Measurements from ENCODE around the gene NEURL1B. TPM values are rescaled to one million over a fixed set of nuclear protein-coding genes. Genes with fewer than 3 reads are reported as not detected.

The NEURL1B gene
- total and polyA plus RNA-seq, 2 donors (not counting 1 experiment from before 2014, with no cell fraction given): 0.06 to 0.17 TPM

- Histone ChIP-seq H3K4me1 (ENCODE audit: control insufficient read depth in 2 of 2, insufficient read depth in 2 of 2, low read length in 2 of 2) (no peaks in the 10 kb centered on the region), H3K4me2 (replicated peaks; ENCODE audit: low read depth, low read length, poor library complexity, severe bottlenecking) (no peak overlapping the region), H4K20me1 (ENCODE audit: control insufficient read depth, insufficient read depth, low read length, poor library complexity, severe bottlenecking) (no peaks in the 10 kb centered on the region), H3K27ac (ENCODE audit: low read length in 2 of 2) (no peak overlapping the region), H3K9me3 (ENCODE audit: control extremely low read depth in 1 of 3, control insufficient read depth in 2 of 3, insufficient read depth in 1 of 3, low read length in 2 of 3) (peaks cover 0 to 4% (median 0%) of the 10 kb centered on the region in 3 donors), H3K36me3 (replicated peaks in 1 of 2; ENCODE audit: control extremely low read depth in 1 of 2, control insufficient read depth in 1 of 2, extremely low read depth in 1 of 2, insufficient read depth in 2 of 2, low read length in 1 of 2) (no peaks in the 10 kb centered on the region), H3K79me2 (ENCODE audit: control insufficient read depth, insufficient read depth, low read length) (no peaks in the 10 kb centered on the region), H3K4me3 (ENCODE audit: control extremely low read depth in 1 of 5, extremely low read depth in 1 of 5, insufficient read depth in 1 of 5, low read depth in 2 of 5, low read length in 4 of 5) (no peak overlapping the region), H3K9ac (ENCODE audit: low read length) (no peak overlapping the region), H3K27me3 (replicated peaks in 1 of 4; ENCODE audit: control extremely low read depth in 1 of 4, control insufficient read depth in 3 of 4, insufficient read depth in 4 of 4, low read length in 3 of 4) (peaks cover 0 to 5% (median 4%) of the 10 kb centered on the region in 4 experiments), H2AFZ (ENCODE audit: insufficient read depth, low read depth, low read length, poor library complexity, severe bottlenecking) (no peak overlapping the region)
- H3K4me1 Mint-ChIP-seq: no peaks in the 10 kb centered on the region
- WGBS (ENCODE audit: insufficient coverage): 80% methylated on average over 2 of the region's 4 CpGs
- TF ChIP-seq, protein P1, sequence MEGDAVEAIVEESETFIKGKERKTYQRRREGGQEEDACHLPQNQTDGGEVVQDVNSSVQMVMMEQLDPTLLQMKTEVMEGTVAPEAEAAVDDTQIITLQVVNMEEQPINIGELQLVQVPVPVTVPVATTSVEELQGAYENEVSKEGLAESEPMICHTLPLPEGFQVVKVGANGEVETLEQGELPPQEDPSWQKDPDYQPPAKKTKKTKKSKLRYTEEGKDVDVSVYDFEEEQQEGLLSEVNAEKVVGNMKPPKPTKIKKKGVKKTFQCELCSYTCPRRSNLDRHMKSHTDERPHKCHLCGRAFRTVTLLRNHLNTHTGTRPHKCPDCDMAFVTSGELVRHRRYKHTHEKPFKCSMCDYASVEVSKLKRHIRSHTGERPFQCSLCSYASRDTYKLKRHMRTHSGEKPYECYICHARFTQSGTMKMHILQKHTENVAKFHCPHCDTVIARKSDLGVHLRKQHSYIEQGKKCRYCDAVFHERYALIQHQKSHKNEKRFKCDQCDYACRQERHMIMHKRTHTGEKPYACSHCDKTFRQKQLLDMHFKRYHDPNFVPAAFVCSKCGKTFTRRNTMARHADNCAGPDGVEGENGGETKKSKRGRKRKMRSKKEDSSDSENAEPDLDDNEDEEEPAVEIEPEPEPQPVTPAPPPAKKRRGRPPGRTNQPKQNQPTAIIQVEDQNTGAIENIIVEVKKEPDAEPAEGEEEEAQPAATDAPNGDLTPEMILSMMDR (IDR thresholded peaks at IDR 0.05): no peak
- no peak for TF ChIP-seq EZH2 (IDR thresholded peaks at IDR 0.05; ENCODE audit: borderline replicate concordance, insufficient read depth, low read depth, low read length, poor library complexity, severe bottlenecking)
- no peak overlapping the region for H3K4me3 Mint-ChIP-seq
- ATAC-seq (ENCODE audit: low read depth): no peak
- intact Hi-C loops (cut with micrococcal nuclease): no loop called here
- H3K27me3 Mint-ChIP-seq: peaks cover 19% of the 10 kb centered on the region
- CTCF ChIA-PET: interaction anchor here (0.6 kb wide), 1 partner anchor 296 kb away, joined by 3 read pairs; no protein-coding TSS in a partner anchor
- no peaks in the 10 kb centered on the region for H3K9me3 Mint-ChIP-seq (ENCODE audit: insufficient read depth)
- POLR2A ChIA-PET: no interaction called here
- no peak overlapping the region for H3K27ac Mint-ChIP-seq
- no peak for DNase-seq
Observed at GRCh38 chr5:172634106-172634899, 6.8 kb upstream of the NEURL1B start.

GRCh38 chr5:172635038-172635437 lies 6.0 kb upstream of the NEURL1B start:
- no peak overlapping the region for H3K27ac ChIP-seq (ENCODE audit: low read length in 2 of 2)
- no peak overlapping the region for H3K9ac ChIP-seq (ENCODE audit: low read length)
- intact Hi-C loops (cut with micrococcal nuclease): no loop called here
- no peaks in the 10 kb centered on the region for H3K79me2 ChIP-seq (ENCODE audit: control insufficient read depth, insufficient read depth, low read length)
- H2AFZ ChIP-seq (ENCODE audit: insufficient read depth, low read depth, low read length, poor library complexity, severe bottlenecking): no peak overlapping the region
- H3K36me3 ChIP-seq (replicated peaks in 1 of 2; ENCODE audit: control extremely low read depth in 1 of 2, control insufficient read depth in 1 of 2, extremely low read depth in 1 of 2, insufficient read depth in 2 of 2, low read length in 1 of 2): no peaks in the 10 kb centered on the region
- peaks cover 0 to 4% (median 0%) of the 10 kb centered on the region in 3 donors for H3K9me3 ChIP-seq (ENCODE audit: control extremely low read depth in 1 of 3, control insufficient read depth in 2 of 3, insufficient read depth in 1 of 3, low read length in 2 of 3)
- ATAC-seq (ENCODE audit: low read depth) (no peak), DNase-seq (no peak)
- ChIA-PET CTCF (interaction anchor here (0.7 kb wide), 1 partner anchor 242 kb away, joined by 3 read pairs; no protein-coding TSS in a partner anchor), POLR2A (no interaction called here)
- H3K4me3 ChIP-seq (ENCODE audit: control extremely low read depth in 1 of 5, extremely low read depth in 1 of 5, insufficient read depth in 1 of 5, low read depth in 2 of 5, low read length in 4 of 5): no peak overlapping the region
- no peak overlapping the region for H3K4me3 Mint-ChIP-seq
- no peaks in the 10 kb centered on the region for H3K4me1 Mint-ChIP-seq
- peaks cover 0 to 8% (median 6%) of the 10 kb centered on the region in 4 experiments for H3K27me3 ChIP-seq (replicated peaks in 1 of 4; ENCODE audit: control extremely low read depth in 1 of 4, control insufficient read depth in 3 of 4, insufficient read depth in 4 of 4, low read length in 3 of 4)
- peaks cover 23% of the 10 kb centered on the region for H3K27me3 Mint-ChIP-seq
- TF ChIP-seq EZH2 (IDR thresholded peaks at IDR 0.05; ENCODE audit: borderline replicate concordance, insufficient read depth, low read depth, low read length, poor library complexity, severe bottlenecking): no peak
- TF ChIP-seq, protein P1 (IDR thresholded peaks at IDR 0.05): no peak
- H3K27ac Mint-ChIP-seq: no peak overlapping the region
- no peak overlapping the region for H3K4me2 ChIP-seq (replicated peaks; ENCODE audit: low read depth, low read length, poor library complexity, severe bottlenecking)
- H4K20me1 ChIP-seq (ENCODE audit: control insufficient read depth, insufficient read depth, low read length, poor library complexity, severe bottlenecking): no peaks in the 10 kb centered on the region
- no peaks in the 10 kb centered on the region for H3K9me3 Mint-ChIP-seq (ENCODE audit: insufficient read depth)
- H3K4me1 ChIP-seq (ENCODE audit: control insufficient read depth in 2 of 2, insufficient read depth in 2 of 2, low read length in 2 of 2): no peaks in the 10 kb centered on the region
- WGBS (ENCODE audit: insufficient coverage): 96% methylated on average over 12 of the region's 12 CpGs

Measured in B cell (primary cell).